ENCODE data around the gene RMC1. TPM values are rescaled to one million over a fixed set of nuclear protein-coding genes. Genes with fewer than 3 reads are reported as not detected.

Gene RMC1
- total and polyA plus RNA-seq, 2 of the 13 experiments (the other 11 are each of a cell fraction or from before 2014, with no cell fraction given) = 9.4 to 19.5 TPM

GRCh38 chr18:23503038-23503962, at the start of gene RMC1 (continued):
- TF ChIP-seq ATF3 (CRISPR knock-in tag; IDR thresholded peaks at IDR 0.05) (no peak), HNF1A (IDR thresholded peaks at IDR 0.05; ENCODE audit: low read depth) (no peak), HNF1A (CRISPR knock-in tag; IDR thresholded peaks at IDR 0.05; ENCODE audit: borderline replicate concordance) (peak; percentile 44; the same call in 1 of the 2 replicates), ZSCAN9 (CRISPR knock-in tag; IDR thresholded peaks at IDR 0.05; ENCODE audit: borderline replicate concordance) (peak; percentile 73; the same call in 1 of the 2 replicates), ZFP1 (CRISPR knock-in tag; IDR thresholded peaks at IDR 0.05) (no peak), ZNF598 (CRISPR knock-in tag; IDR thresholded peaks at IDR 0.05; ENCODE audit: borderline replicate concordance) (peak; percentile 78; the same call in 1 of the 2 replicates), GATA4 (IDR thresholded peaks at IDR 0.05; ENCODE audit: borderline replicate concordance, low read depth) (peak; percentile 66; the same call in 1 of the 2 replicates), ZNF574 (CRISPR knock-in tag; IDR thresholded peaks at IDR 0.05) (0 out of 2 replicates have a peak, but pooled peaks have one; percentile 65), TIGD3 (CRISPR knock-in tag; IDR thresholded peaks at IDR 0.05; ENCODE audit: borderline replicate concordance) (no peak; the same call in 1 of the 2 replicates), ZBTB4 (CRISPR knock-in tag; IDR thresholded peaks at IDR 0.05; ENCODE audit: borderline replicate concordance) (peak; percentile 81), ZFP41 (CRISPR knock-in tag; IDR thresholded peaks at IDR 0.05; ENCODE audit: borderline replicate concordance) (peak; percentile 83; the same call in 1 of the 2 replicates), SP4 (CRISPR knock-in tag; IDR thresholded peaks at IDR 0.05) (peak; percentile 92), ZKSCAN8 (CRISPR knock-in tag; IDR thresholded peaks at IDR 0.05; ENCODE audit: borderline replicate concordance) (peak; percentile 32; the same call in 1 of the 2 replicates), CREB3 (CRISPR knock-in tag; IDR thresholded peaks at IDR 0.05) (0 out of 2 replicates have a peak, but pooled peaks have one; percentile 38)

All from HepG2 (cell line).